Immature natural killer cell (primary cell): ENCODE data around the gene CEACAM4. TPM values are rescaled to one million over a fixed set of nuclear protein-coding genes. Genes with fewer than 3 reads are reported as not detected.
"Not testable (repeated sequence)": the region's sequence is repeated elsewhere in the genome, so short reads cannot be mapped to it uniquely, and the experiment has no call there.

Experiments used
- DNase-seq, 3 donors: peaks; one replicate each; pipeline ENCODE4 v3.0.0; 2022; ENCODE audit warnings: mixed read lengths in 1 of 3
- H3K27ac Mint-ChIP-seq, 6 donors: one replicate each; pipeline ENCODE4 v1.8.0; 2020; ENCODE audit warnings: mixed read lengths in 6 of 6, mild to moderate bottlenecking in 5 of 6, inconsistent platforms in 4 of 6, moderate library complexity in 3 of 6
- H3K27me3 Mint-ChIP-seq, 3 donors: one replicate each; pipeline ENCODE4 v1.8.0; 2020 to 2021; ENCODE audit warnings: low read depth in 3 of 3, mild to moderate bottlenecking in 3 of 3, mixed read lengths in 3 of 3, moderate library complexity in 3 of 3, inconsistent platforms in 1 of 3
- H3K36me3 Mint-ChIP-seq, 3 donors: one replicate each; pipeline ENCODE4 v1.8.0; 2020; ENCODE audit warnings: mixed read lengths in 3 of 3, inconsistent platforms in 2 of 3, mild to moderate bottlenecking in 2 of 3
- H3K4me1 Mint-ChIP-seq, 2 donors: one replicate each; pipeline ENCODE4 v1.8.0; 2020; ENCODE audit warnings: inconsistent platforms in 2 of 2, mild to moderate bottlenecking in 2 of 2, mixed read lengths in 2 of 2, moderate library complexity in 1 of 2
- H3K4me3 Mint-ChIP-seq, 5 donors: one replicate each; pipeline ENCODE4 v1.8.0; 2020; ENCODE audit warnings: mild to moderate bottlenecking in 5 of 5, mixed read lengths in 5 of 5, inconsistent platforms in 3 of 5, moderate library complexity in 3 of 5
- H3K9me3 Mint-ChIP-seq, 6 donors: one replicate each; pipeline ENCODE4 v1.8.0; 2020; ENCODE audit warnings: mild to moderate bottlenecking in 6 of 6, mixed read lengths in 6 of 6, inconsistent platforms in 4 of 6, moderate library complexity in 3 of 6
- polyA plus RNA-seq, 3 donors: library from polyadenylated mRNA; unstranded; fragments of 300-500 nt; fragmentation: Illumina TruSeq; gene quantifications; one replicate each; pipeline ENCODE4 v1.2.3, GENCODE V29; 2021

Gene CEACAM4
- under 1 TPM in 1 of 3 donors, not detected in 2; 0.61 TPM for polyA plus RNA-seq

DNA sequence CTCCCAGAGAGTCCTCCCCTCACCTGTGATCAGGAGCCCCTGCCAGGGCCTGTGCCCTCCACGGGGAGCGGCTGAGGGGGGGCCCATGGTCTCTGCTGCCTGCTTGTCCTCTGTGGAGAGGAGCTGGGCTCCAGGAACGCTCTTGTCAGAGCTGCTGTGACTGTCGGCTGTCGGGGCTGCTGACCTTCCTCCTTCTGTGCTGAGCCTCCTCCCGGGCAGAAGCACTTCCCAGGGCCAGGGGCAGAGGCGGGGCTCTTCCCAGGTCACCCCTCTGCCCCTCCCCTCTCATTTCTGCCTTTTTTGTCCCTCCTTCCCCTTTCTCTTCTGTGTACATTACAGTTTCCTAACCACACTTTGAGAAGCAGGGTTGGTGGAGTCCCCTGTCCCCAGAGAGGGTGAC, at the start of gene CEACAM4:
Gene CEACAM4 (minus strand): TSS at position 198 of the 400 bp plus-strand sequence. CDS start 111 bp downstream, at position 87.
- H3K27ac Mint-ChIP-seq = no peak within 1 kb of the TSS
- DNase-seq = no peak
- H3K9me3 Mint-ChIP-seq = peaks cover 0 to 9% (median 3%) of the 10 kb centered on the region in 6 donors
- no peak within 1 kb of the TSS for H3K4me3 Mint-ChIP-seq
- H3K36me3 Mint-ChIP-seq = no peaks in the 10 kb centered on the region
- H3K4me1 Mint-ChIP-seq = no peaks in the 10 kb centered on the region
- peaks cover 3 to 9% (median 6%) of the 10 kb centered on the region in 3 donors for H3K27me3 Mint-ChIP-seq

DNA sequence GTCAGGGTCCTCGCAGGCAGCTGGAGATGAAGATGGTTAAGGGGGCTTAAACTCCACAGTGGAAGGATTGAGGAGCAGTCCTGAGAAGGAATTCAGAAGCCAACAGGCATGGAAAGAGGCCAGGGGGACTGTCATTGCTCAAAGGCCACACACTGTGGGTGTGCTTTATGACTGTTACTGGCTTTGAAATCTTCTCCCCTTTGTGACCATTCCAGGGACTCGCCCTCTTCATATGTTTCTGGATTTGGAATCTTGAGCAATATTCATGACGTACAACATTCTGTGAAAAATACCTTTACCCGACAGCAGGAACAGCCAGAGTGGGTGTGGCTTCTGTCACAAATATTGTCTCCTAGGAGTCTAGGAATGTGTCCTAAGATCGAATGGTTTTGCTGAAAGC, 44.6 kb upstream of the CEACAM4 start:
- Mint-ChIP-seq H3K9me3 (peaks cover 0 to 15% (median 3%) of the 10 kb centered on the region in 6 donors), H3K4me1 (no peaks in the 10 kb centered on the region), H3K27ac (no peak overlapping the region), H3K27me3 (peaks cover 7 to 20% (median 12%) of the 10 kb centered on the region in 3 donors), H3K4me3 (no peak overlapping the region), H3K36me3 (no peaks in the 10 kb centered on the region)
- no peak for DNase-seq

DNA sequence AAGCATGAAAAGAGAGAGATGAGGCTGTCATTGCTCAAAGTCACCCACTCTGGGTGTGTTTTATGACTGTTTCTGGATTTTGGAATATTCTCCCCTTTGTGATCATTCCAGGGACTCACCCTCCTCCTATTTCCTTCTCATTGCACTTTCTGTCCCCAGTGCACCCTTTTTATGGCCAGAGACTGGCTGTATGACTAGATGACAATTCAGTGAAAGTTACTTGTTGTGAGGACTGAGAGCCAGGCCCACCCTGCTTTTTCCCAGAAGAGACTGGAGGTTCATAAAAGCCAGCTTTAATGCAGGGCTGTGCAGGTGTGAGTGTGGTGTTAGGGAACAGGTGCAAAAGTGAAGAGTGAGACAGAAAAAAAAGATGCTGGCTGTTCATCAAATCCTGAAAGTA, 43.9 kb upstream of the CEACAM4 start:
- Mint-ChIP-seq H3K4me1 (no peaks in the 10 kb centered on the region), H3K36me3 (no peaks in the 10 kb centered on the region), H3K27me3 (peaks cover 7 to 18% (median 13%) of the 10 kb centered on the region in 3 donors), H3K27ac (no peak overlapping the region), H3K4me3 (no peak overlapping the region), H3K9me3 (peaks cover 4 to 23% (median 7%) of the 10 kb centered on the region in 6 donors)
- DNase-seq = no peak

DNA sequence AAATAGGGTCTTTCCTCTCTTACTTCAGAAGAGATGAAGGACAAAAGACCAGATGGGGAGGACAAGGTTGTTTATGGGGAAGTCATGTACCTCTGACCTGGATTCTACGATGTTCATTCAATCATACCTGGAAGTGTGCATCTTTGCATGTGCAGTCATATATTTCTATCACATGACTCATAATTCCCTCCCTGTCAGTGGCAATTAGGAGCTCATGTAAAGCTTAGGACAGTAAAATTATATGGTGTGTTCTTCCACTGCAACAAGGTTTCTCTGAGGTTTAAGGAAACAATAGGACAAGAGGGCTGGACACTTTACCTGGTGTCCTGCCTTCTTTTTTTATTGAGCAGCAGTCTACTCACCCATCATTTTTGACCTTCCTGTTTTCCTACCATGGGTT, 41.4 kb upstream of the CEACAM4 start:
- H3K9me3 Mint-ChIP-seq = peaks cover 13 to 45% (median 20%) of the 10 kb centered on the region in 6 donors
- H3K4me1 Mint-ChIP-seq = no peaks in the 10 kb centered on the region
- no peak for DNase-seq
- H3K36me3 Mint-ChIP-seq = peaks cover 0 to 3% (median 0%) of the 10 kb centered on the region in 3 donors
- H3K4me3 Mint-ChIP-seq = no peak overlapping the region
- H3K27ac Mint-ChIP-seq = no peak overlapping the region
- peaks cover 7 to 22% (median 16%) of the 10 kb centered on the region in 3 donors for H3K27me3 Mint-ChIP-seq

DNA sequence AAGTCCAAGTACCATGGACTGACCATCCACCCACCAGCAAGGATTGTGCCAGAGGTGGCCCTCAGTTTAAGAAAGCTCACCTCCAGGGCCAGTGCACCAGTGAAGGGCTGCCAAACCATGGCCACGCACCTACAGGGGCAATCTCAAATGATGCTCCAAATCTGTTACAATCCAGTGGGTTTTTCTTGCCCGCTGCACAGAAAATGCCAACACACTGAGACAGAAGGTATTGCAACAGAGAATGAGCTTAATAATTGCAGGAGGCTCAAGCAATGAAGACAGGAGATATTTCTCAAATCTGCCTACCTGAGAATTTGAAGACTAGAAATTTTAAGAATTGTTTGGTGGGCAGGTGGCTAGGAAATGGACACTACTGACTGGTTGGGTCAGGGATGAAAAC, 39.2 kb upstream of the CEACAM4 start:
- no peak overlapping the region for H3K27ac Mint-ChIP-seq
- no peak overlapping the region for H3K4me3 Mint-ChIP-seq
- no peaks in the 10 kb centered on the region for H3K4me1 Mint-ChIP-seq
- peaks cover 13 to 47% (median 21%) of the 10 kb centered on the region in 6 donors for H3K9me3 Mint-ChIP-seq
- no peak for DNase-seq
- peaks cover 8 to 21% (median 18%) of the 10 kb centered on the region in 3 donors for H3K27me3 Mint-ChIP-seq
- H3K36me3 Mint-ChIP-seq = peaks cover 0 to 3% (median 0%) of the 10 kb centered on the region in 3 donors

DNA sequence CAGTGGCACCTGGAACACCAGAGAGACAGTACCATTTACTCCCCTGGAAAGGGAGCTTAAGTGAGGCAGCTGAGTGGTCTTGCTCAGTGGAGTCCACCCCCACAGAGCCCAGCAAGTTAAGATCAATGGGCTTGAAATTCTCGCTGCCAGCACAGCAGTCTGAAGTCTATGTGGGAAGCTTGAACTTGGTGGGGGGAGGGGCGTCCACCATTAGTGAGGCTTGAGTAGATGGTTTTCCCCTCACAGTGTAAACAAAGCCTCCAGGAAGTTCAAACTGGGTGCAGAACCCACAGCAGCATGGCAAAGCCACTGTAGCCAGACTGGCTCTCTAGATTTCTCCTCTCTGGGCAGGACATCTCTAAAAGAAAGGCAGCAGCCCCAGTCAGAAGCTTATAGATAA, 30.3 kb upstream of the CEACAM4 start:
- Mint-ChIP-seq H3K36me3 (peaks cover 0 to 4% (median 4%) of the 10 kb centered on the region in 3 donors), H3K9me3 (peaks cover 1 to 14% (median 4%) of the 10 kb centered on the region in 6 donors), H3K27ac (peak overlapping the region; percentile 37 to 75 (median 69)), H3K27me3 (peaks cover 2 to 36% (median 21%) of the 10 kb centered on the region in 3 donors), H3K4me3 (peak overlapping the region; percentile 10 to 69 (median 31)), H3K4me1 (peaks cover 23 to 33% of the 10 kb centered on the region in 2 donors)
- peak; percentile 16 to 21 (median 17) for DNase-seq

DNA sequence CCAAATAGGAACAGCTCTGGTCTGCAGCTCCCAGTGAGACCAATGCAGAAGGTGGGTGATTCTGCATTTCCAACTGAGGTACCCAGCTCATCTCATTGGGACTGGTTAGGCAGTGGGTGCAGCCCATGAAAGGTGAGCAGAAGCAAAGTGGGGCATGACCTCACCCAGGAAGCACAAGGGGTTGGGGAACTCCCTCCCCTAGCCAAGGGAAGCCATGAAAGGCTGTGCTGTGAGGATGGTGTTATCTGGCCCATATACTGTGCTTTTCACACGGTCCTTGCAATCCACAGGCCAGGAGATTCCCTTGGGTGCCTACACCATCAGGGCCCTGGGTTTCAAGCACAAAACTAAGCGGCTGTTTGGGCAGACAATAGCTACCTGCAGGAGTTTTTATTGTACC, 29.9 kb upstream of the CEACAM4 start:
- DNase-seq = peak; percentile 2 to 7 (median 5)
- H3K4me3 Mint-ChIP-seq = peak overlapping the region; percentile 10 to 69 (median 31)
- not testable (repeated sequence) for H3K36me3 Mint-ChIP-seq
- peaks cover 1 to 14% (median 4%) of the 10 kb centered on the region in 6 donors for H3K9me3 Mint-ChIP-seq
- peaks cover 23 to 33% of the 10 kb centered on the region in 2 donors for H3K4me1 Mint-ChIP-seq
- peak overlapping the region; percentile 37 to 75 (median 69) for H3K27ac Mint-ChIP-seq
- peaks cover 2 to 36% (median 22%) of the 10 kb centered on the region in 3 donors for H3K27me3 Mint-ChIP-seq

DNA sequence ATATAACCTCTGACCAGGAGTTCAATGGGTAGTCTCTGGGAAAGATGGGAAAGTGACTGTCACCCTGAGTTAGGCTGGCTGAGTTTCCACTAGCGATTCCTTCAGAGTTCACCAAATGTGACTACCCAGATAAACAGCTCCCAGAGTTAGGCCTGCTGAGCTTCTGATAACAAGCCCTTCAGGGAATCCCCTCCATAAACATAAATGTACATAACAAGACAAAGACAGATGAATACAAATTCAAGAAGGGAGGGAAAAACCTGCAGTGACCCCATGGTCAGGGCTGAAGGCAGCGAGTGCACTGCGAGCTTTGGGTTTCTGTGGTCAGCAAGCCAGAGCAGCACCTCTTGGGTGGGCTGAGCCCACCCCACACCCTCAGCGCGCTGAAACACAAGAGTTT, 25.4 kb upstream of the CEACAM4 start:
- peaks cover 9 to 13% of the 10 kb centered on the region in 2 donors for H3K4me1 Mint-ChIP-seq

DNA sequence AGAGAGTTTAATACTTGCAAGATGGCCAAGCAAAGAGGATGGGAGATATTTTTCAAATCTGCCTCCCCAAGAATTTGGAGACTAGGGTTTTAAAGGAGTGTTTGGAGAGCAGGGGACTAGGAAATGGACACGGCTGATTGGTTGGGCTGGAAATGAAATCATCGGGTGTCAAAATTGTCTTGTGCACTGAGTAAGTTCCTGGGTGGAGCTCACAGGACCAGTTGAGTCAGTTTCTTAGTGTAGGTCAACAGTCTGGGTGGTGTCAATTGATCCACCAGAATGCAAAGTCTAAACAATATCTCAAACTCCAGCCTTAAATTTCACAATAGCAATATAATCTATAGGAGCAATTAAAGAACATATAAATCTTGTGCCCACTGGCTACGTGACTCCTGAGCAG, 23.0 kb upstream of the CEACAM4 start:
- Mint-ChIP-seq H3K4me1 (no peaks in the 10 kb centered on the region), H3K27ac (peak overlapping the region in 1 of 6 donors; percentile 9), H3K4me3 (no peak overlapping the region), H3K36me3 (peaks cover 0 to 4% (median 4%) of the 10 kb centered on the region in 3 donors), H3K9me3 (peaks cover 1 to 14% (median 4%) of the 10 kb centered on the region in 6 donors), H3K27me3 (peaks cover 3 to 22% (median 5%) of the 10 kb centered on the region in 3 donors)
- no peak for DNase-seq

More for the DNA sequence above, 25.4 kb upstream of the CEACAM4 start:
- DNase-seq = no peak
- Mint-ChIP-seq H3K9me3 (peaks cover 1 to 14% (median 4%) of the 10 kb centered on the region in 6 donors), H3K27ac (no peak overlapping the region), H3K4me3 (no peak overlapping the region), H3K36me3 (peaks cover 0 to 4% (median 4%) of the 10 kb centered on the region in 3 donors), H3K27me3 (peaks cover 1 to 34% (median 9%) of the 10 kb centered on the region in 3 donors)

DNA sequence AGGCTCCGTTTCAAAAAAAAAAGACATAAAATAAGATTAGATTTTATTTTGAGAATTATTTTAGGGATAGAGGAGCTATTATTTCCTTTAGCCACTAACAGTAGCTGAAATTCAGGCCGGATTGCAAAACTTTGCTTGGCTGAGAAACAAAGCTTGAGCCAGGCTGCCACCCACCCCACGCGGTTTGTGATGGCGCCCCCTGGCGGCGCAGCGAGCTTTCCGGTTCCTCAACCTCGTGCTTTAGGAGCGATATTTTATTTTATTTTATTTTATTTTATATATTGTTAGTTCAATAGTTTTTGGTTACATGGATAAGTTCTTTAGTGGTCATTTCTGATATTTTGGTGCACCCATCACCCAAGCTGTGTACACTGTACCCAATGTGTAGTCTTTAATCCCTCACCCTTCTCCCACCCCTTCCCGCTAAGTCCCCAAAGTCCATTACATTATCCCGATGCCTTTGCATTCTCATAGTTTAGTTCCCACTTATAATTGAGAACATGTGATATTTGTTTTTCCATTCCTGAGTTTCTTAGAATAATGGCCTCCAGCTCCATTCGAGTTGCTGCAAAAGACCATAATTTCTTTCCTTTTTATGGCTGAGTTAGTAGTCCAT, 19.8 kb upstream of the CEACAM4 start:
- Mint-ChIP-seq H3K36me3 (no peaks in the 10 kb centered on the region), H3K27ac (no peak overlapping the region), H3K4me3 (no peak overlapping the region), H3K27me3 (peaks cover 5 to 20% (median 6%) of the 10 kb centered on the region in 3 donors), H3K4me1 (no peaks in the 10 kb centered on the region), H3K9me3 (no peaks in the 10 kb centered on the region)
- DNase-seq = peak in 2 of 3 donors; percentile 6 to 14

DNA sequence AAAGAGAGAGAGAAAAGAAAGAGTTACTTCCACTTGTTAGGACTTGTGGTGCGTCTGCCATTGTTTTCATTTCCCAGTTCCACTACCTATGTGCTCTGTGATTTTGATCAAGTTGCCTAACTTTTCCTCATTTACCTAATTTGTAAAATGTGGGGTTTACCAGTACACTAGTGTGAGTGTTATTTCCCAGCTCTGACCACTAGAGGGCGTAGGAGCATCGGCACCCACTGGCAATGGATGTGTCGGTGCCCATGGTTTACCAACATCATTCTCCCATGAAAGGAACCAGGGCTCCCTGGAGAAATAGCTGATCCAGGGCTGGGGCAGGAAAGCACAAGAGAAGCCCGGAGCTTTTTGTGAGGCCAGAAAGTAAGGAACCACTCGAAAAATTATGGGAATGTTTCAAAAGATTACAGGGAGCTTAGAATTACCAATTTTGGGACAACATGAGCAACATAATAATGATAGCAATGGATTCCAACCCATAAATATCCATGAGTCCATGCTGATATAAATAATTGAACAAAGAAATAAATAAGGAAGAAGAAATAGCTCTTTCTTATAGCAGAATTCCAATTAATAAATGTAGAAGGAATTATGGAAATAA, 15.1 kb upstream of the CEACAM4 start:
- H3K36me3 Mint-ChIP-seq = no peaks in the 10 kb centered on the region
- H3K4me3 Mint-ChIP-seq = no peak overlapping the region
- no peaks in the 10 kb centered on the region for H3K9me3 Mint-ChIP-seq
- H3K27ac Mint-ChIP-seq = no peak overlapping the region
- peak; percentile 52 to 64 (median 58) for DNase-seq
- H3K4me1 Mint-ChIP-seq = no peaks in the 10 kb centered on the region
- peaks cover 3 to 11% (median 4%) of the 10 kb centered on the region in 3 donors for H3K27me3 Mint-ChIP-seq

DNA sequence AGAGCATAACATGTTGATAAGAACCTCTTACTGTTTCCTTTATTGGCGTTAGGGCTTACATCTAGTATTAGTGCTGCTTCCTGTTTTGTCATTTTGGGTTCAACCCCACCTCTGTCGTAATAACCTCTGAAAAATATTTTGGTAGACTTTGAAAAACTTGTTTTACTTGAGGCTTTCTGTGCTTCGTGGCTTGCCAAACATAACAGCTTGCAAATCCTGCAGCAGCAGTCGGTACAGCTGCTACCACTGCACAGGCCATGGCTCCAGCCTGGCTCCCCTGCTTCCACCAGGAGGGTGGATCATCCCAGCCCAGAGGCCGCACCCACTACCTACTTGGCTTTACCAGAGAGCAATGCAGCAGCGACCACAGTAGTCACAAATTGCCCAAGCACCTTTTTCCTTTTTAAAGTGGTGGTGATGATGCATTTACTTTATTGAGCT, 11.8 kb upstream of the CEACAM4 start:
- peaks cover 6 to 23% (median 11%) of the 10 kb centered on the region in 3 donors for H3K27me3 Mint-ChIP-seq
- H3K4me3 Mint-ChIP-seq = no peak overlapping the region
- no peaks in the 10 kb centered on the region for H3K9me3 Mint-ChIP-seq
- H3K27ac Mint-ChIP-seq = no peak overlapping the region
- no peaks in the 10 kb centered on the region for H3K4me1 Mint-ChIP-seq
- no peaks in the 10 kb centered on the region for H3K36me3 Mint-ChIP-seq
- DNase-seq = no peak

DNA sequence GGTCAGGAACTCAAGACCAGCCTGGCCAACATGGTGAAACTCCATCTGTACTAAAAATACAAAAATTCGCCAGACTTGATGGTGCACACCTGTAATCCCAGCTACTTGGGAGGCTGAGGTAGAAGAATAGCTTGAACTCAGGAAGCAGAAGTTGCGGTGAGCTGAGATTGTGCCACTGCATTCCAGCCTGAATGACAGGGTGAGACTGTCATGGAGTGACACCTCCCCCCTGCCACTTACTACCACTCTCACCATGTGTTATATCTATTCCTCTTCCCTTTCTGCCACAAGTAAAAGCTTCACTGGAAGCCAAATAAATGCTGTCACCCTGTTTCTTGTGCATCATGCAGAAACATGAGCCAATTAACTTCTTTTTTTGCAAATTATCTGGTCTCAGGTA, 10.6 kb upstream of the CEACAM4 start:
- no peaks in the 10 kb centered on the region for H3K36me3 Mint-ChIP-seq
- H3K4me3 Mint-ChIP-seq = no peak overlapping the region
- peaks cover 3 to 32% (median 11%) of the 10 kb centered on the region in 3 donors for H3K27me3 Mint-ChIP-seq
- H3K9me3 Mint-ChIP-seq = no peaks in the 10 kb centered on the region
- no peak overlapping the region for H3K27ac Mint-ChIP-seq
- DNase-seq = no peak
- H3K4me1 Mint-ChIP-seq = no peaks in the 10 kb centered on the region
